DMS114 treated with DMSO at 0.1 percent for 48 hours (cell line): ENCODE measurements around the gene MRPS14.
"Not testable (repeated sequence)": the region's sequence is repeated elsewhere in the genome, so short reads cannot be mapped to it uniquely, and the experiment has no call there.

ENCODE experiments used
- DNase-seq: peaks from one replicate; lab custom pipeline; 2025; ENCODE audit not compliant: unreplicated experiment; lab: John Stamatoyannopoulos, UW

Gene MRPS14

DNA sequence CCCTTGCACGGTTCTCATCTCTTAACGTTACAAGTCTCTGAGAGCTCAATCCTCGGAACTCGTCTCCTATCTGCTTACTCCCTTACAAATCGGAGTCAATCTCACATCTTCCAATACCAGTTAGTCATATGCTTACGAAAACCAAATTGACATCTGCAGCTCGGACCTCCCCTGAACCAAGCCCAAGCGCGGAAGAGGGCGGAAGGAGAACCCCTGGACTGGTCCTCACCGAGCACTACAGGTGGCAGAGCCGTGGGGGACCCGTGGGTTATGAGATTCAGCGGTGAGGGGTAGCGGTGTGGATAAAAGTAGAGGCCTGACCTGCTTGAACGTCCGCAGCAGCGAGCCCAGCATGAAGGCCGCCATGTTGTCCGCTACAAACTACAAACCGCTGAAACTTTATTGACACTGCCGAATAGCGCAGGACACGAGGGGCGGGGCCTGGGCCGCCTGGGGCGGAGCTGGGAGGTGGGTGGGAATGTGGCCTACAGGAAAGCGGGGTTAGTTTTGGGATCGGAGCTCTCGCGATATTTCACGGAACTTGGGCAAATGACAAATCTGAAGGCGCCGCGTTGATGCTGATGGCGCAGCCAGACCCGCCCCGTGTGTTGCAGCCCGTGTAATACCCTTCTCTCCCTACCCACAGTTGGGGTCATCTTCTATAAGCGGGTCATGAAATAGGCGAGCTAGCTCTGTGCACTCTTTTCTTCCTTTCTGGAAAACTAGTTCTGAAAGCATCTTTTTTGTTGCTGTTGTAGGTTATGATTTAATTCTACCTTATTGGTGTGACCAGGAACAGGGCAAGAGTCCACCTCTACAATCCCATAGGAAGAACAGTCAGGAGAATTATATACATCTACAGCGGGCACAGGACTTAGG lies at the start of gene MRPS14:
Gene MRPS14 (minus strand): TSS at position 383 of the 879 bp plus-strand sequence. CDS start 17 bp downstream, at position 366.
- DNase-seq = peak; percentile 94

DNA sequence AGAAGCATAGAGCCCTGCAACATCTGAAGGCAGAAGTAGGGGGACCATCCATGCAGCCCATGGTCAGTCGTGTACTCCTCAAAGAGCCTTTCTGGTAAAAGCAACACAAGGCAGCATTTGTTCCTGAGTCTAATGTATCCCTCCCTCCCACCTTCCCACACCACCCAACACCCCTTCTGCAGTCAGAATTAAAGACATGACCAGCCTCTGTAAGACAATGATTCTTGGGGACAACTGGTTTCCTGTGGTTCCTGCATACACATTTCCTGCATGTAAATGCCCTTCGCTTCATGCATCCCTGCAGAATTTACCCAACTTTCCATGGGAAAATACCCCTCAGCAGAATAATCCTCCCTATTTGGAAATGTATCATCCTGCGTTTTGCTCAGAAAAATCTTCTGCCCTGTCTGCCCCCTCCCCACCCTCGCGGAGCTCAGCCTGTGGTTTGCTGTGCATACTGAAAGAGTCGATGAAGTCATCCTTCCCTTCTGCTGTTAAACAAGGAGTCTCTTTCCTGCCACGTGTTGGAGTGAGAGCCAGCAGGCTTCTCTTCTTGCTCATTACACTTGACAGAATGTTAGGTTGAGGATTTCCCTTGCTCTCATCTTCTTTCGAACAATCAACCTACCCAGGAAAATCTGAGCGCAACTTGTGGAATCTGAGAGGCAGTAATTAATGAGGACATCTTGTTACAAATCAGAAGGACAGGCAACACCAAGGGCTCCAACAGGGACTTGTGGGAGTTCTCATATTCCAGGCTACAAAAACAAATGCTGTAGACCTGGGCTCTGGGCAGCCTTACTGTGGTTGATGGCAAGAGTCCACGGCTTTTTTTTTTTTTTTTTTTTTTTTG lies 49.1 kb upstream of the MRPS14 start:
- DNase-seq = no peak

- no peak for DNase-seq
Measured at GRCh38 chr1:175071276-175071943, 48.2 kb upstream of the MRPS14 start.

DNA sequence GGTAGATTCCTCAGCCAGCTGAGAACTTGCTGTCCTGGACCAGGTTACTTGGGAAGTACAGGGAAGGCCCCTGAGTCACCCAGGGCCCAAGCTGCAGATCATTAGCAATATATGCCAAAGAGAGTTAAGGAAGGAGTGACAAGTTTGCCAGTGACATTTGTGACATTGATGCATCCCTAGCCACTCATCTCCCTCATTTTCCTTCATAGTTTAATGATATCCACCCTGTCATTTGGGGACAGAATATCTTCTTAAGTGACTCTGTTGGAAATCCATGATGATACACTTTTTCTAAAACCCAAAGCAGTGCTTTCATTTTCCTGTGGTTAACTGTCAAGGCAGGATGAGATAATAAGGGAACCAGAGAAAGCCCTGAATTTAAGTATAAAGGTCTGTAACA lies 47.6 kb upstream of the MRPS14 start:
- no peak for DNase-seq

GRCh38 chr1:175067362-175068106 lies 44.3 kb upstream of the MRPS14 start, which contains the start of gene TNN:
TNN (plus strand) TSS chr1:175067833; CDS start chr1:175077419, 9,586 bp downstream.
- no peak for DNase-seq

DNA sequence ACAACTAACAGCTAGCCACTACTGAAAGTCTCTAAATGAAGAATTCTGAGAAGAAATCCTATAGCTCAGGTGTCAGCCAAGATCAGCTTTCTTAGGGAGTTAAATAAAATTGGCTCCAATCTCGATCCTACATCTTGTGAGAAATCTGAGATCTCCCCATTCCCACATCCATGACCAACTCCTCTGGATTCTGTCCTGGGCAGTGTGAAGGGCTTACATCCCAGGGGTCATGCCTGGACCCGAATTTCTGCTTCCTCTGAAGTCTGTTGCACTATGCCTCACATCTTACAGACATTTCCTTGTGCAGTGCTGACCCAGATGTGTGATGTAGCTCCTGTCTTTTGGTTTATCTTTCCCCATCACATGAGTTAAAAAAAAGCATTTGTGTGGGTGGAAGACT lies 39.6 kb upstream of the MRPS14 start:
- no peak for DNase-seq

DNA sequence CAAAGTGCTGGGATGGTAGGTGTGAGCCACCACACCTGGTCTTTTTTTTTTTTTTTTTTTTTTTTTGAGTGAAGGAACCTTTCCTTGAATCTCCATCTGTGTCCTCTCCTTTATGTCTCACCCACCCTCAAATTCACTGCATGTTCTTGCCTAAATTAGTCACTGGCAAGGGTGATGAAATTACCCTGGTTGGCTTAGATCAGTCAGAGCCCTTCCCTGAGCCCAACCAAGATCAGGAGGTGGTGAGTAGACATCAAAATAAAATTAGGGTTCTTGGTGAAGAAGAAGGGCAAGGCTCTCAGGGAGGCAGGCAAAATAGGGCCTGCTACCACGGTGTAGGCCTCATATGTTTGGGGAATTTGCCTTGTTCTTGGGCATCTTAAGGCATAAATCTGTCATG lies 39.1 kb upstream of the MRPS14 start:
- DNase-seq = no peak

DNA sequence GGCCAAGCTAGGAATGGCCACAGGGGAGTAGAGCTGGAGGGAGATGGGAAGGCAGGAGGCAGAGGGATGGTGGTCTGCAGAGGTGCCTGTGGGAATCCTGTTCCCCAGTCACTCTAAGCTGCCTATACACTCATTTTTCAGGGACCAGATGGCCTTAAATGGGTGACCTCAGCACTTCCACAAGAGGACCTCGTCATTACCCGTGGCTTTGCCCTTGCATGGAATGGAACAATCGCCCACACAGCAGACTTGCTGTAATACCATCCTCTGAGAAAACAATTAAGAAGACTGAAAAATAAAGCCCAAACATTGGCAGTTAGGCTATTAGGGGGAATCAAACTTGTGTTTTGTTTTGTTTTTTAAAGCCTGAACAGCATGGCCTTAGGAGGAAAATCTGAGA lies 31.5 kb upstream of the MRPS14 start:
- DNase-seq = no peak

- DNase-seq = no peak
Measured at GRCh38 chr1:175050992-175051391, 27.8 kb upstream of the MRPS14 start.

GRCh38 chr1:175045519-175045918 lies 22.3 kb upstream of the MRPS14 start:
- no peak for DNase-seq

DNA sequence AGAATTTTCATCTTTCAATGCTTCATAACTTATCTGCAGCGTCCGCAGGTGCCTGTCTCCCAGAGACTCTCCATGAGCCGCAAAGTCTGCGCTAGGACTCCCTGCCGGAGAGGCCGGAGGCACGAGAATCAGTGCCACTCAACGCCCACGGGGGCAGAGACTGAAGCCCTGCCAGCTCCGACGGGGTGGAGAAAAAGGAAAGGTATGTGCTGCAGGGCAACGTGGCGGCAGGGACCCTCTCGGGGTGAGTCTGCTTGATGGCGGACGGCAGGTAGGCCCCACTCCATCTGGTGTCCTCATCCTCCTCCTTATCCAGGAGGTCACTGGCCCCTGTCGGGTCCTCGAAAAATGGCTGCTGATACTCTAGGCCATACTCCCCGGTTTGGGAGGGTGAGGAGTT lies 21.9 kb upstream of the MRPS14 start:
- DNase-seq = no peak

GRCh38 chr1:175044591-175044990 lies 21.4 kb upstream of the MRPS14 start:
- DNase-seq = not testable (repeated sequence)

- DNase-seq = no peak
Measured at GRCh38 chr1:175043824-175044223, 20.6 kb upstream of the MRPS14 start.

- DNase-seq = no peak
Measured at GRCh38 chr1:175042650-175043049, 19.4 kb upstream of the MRPS14 start.

DNA sequence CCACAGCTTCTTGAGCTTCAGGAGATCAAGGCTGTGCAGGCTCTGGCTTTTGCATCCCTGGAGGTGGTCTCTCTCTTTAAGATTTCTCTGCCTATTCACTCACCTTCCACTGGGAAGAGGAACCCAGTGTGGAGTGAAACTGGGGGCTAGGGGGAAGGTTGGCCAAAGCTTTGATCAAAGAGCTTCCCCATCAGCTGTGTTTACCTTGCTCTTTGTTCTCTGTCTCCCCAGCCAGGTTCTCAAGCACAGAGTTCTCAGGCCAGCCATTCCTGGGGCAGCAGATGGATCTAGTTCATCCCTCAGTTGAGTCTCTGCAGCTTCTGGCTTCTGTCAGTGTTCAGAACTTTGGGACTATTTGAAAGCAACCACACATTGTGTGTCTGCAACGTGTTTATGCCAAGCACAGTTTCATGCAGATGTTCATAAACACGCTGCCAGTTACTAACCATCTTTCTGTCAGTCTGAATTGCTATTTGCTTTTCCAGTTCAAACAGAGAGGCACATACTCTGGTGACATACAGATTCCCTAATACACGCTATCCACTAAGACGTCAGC lies 17.2 kb upstream of the MRPS14 start:
- DNase-seq = no peak

GRCh38 chr1:175037416-175037815 lies 14.2 kb upstream of the MRPS14 start:
- DNase-seq = no peak

GRCh38 chr1:175036476-175036875 lies 13.3 kb upstream of the MRPS14 start:
- DNase-seq = no peak

DNA sequence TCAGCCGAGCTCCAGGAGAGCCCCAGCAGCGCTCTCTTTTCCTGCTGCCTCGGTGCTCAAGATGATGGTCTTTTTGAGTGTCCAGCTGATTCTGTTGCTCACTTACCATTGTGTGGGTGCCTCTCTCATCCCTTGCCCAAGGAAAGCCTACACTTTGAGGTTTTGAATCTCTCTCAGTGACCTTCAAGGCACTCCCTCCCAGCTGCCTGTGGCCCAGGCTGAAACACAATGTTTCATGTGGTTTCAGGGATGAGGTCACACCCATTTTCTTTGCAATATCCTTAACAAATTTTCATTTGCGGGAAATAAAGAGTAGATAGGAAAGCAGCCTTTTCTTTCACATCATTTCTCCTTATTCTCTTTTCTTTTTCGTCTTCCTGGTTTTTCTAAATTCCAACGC lies 12.6 kb upstream of the MRPS14 start:
- no peak for DNase-seq

DNA sequence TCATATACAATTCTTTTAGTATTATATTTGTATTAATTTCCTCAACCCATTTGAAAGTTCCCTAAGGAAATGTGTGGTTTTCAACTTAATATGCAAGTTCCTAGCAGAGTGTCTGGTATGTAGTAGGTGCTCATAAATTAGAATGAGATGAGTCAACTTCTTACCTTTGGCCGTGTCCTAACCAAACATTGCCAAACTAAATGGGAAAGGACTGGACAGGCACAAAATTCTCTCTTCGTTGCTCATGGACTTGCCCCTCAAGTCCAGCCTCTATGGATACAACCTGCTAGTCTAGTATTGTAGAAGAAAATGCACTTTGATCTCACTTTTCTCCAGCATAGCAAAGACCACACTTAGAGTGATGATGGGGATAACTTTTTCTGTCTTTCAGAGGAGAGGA lies 11.6 kb upstream of the MRPS14 start:
- DNase-seq = no peak

DNA sequence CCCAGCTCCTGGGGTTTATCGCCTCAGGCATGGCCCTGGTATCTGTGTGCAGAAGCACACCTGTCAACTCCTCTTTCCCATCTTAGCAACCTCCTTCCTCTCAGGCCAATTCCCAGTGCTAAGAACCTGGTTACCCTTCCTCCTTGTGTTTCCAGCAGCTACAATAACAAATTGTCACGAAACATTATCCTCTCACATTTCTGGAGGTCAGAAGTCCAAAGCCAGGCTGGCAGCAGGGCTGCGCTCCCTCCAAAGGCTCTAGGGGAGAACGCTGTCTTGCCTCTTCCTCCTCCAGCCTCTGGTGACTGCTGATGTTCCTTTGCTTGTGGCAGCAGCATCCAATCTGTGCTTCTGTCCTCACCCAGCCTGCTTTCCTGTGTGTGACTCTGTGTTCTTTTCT lies 10.7 kb upstream of the MRPS14 start:
- DNase-seq = no peak
